GM12873 (cell line): Measurements from ENCODE around the gene SSX2IP.

Source experiments
- TF ChIP-seq, protein P1 (sequence below): IDR thresholded peaks from 2 replicates; pipeline ENCODE4 v1.5.1; 2012; ENCODE audit warnings: low read depth, mild to moderate bottlenecking, moderate library complexity, low read length, control low read depth; ENCODE audit not compliant: insufficient read depth; ENCODE audit errors: missing control alignments

The SSX2IP gene

DNA sequence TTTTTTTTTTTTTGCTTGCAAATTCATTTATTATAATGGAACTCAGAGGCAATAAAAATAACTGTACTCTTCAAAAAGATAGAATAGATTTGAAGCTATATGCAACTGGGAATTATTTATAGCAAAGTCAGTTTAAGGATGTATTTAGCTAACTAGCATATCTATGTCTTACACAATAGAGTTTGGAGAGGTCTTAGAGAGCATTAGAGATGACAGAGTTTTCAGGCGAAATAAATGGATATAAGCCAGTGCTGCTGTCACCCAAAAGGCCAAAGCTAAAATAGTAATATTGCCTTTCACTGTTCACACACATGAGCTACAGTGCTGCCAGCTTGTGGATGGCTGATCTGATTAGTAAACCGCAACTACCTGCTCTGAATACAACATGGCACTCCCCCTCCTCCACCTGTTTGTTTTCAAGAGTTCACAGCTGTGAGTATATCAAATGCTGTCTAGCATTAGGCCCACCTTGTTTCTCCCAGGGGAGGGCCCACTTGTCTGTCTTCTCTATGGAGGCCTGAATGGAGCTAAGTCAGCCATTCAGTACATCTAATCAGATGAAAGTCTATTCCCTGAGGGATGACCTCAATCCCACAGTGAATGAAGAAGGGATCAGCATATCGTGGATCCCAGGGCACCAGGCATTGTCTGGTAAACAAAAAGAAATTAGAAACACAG is 25.2 kb upstream of the SSX2IP start:
- TF ChIP-seq, protein P1, sequence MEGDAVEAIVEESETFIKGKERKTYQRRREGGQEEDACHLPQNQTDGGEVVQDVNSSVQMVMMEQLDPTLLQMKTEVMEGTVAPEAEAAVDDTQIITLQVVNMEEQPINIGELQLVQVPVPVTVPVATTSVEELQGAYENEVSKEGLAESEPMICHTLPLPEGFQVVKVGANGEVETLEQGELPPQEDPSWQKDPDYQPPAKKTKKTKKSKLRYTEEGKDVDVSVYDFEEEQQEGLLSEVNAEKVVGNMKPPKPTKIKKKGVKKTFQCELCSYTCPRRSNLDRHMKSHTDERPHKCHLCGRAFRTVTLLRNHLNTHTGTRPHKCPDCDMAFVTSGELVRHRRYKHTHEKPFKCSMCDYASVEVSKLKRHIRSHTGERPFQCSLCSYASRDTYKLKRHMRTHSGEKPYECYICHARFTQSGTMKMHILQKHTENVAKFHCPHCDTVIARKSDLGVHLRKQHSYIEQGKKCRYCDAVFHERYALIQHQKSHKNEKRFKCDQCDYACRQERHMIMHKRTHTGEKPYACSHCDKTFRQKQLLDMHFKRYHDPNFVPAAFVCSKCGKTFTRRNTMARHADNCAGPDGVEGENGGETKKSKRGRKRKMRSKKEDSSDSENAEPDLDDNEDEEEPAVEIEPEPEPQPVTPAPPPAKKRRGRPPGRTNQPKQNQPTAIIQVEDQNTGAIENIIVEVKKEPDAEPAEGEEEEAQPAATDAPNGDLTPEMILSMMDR: no peak

- TF ChIP-seq, protein P1: no peak
These were observed 22.1 kb upstream of the SSX2IP start for GRCh38 chr1:84712276-84712874.

DNA sequence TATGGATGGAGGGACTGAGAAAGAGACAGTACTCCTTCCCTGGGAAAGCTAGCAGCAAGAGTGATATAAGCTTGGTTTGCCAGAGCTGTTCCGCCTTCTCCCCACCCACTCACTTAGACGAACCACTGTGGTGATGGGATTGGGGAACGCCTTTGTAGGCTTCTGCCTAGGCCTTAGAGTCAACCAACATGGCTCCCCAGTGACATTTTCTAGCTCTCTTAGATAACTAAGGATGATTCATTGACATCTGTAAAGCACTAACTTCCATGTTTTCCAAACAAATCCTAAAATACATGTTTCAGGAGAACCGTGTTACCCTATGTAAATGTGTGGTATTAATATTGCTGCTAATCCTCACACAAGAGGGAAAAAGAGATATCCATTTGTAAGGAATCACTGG is 21.6 kb upstream of the SSX2IP start:
- TF ChIP-seq, protein P1: no peak

DNA sequence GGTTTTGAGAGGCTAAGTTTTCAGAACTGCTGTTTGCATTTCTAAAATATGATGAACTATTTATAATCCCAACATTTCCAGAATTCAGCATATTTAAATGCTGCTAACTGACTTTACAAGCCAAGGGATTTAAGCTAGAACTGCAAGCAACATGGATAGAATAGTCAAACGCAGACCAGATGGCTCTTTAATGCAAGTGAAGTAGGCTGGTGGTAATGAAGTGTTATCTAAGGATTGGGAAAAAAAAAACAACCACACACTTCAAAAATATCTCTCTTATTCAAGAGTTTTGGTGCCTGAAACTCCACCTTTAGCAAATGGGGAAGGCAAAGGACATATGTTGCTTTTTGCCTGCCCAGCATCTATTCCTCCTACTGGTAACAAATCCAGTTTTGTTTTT is 20.9 kb upstream of the SSX2IP start:
- TF ChIP-seq, protein P1: no peak

- TF ChIP-seq, protein P1: no peak
These were observed 18.9 kb upstream of the SSX2IP start for GRCh38 chr1:84709131-84709530.

GRCh38 chr1:84708031-84708430 is 17.8 kb upstream of the SSX2IP start:
- TF ChIP-seq, protein P1: no peak

DNA sequence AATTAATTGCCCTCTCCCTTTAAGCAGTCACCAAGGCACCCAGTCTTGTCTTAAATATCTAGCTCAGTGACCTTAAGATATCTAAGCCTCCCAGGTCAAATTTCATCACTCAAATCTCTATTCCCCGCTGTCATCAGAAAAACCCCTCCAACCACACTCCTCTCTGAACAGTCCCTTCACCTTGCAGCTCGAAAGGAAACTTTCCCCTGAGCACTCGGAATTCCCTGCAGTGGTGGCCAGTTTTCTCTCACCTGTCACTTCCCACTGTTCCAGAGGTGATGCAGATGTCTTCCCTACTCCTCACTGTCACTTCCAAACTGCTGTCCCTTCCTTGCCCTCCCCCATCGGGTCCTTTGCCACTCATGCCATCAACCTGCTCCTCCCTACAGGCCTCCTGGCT is 15.3 kb upstream of the SSX2IP start:
- TF ChIP-seq, protein P1: no peak
